Stimulated activated naive CD4-positive, alpha-beta T cell (primary cell): Measurements from ENCODE around the gene LDLRAP1.
"Not testable (repeated sequence)": the region's sequence is repeated elsewhere in the genome, so short reads cannot be mapped to it uniquely, and the experiment has no call there.

Experiments used
- DNase-seq, 6 experiments: peaks; one replicate each; lab custom pipeline; 2025; lab: John Stamatoyannopoulos, UW

The LDLRAP1 gene

DNA sequence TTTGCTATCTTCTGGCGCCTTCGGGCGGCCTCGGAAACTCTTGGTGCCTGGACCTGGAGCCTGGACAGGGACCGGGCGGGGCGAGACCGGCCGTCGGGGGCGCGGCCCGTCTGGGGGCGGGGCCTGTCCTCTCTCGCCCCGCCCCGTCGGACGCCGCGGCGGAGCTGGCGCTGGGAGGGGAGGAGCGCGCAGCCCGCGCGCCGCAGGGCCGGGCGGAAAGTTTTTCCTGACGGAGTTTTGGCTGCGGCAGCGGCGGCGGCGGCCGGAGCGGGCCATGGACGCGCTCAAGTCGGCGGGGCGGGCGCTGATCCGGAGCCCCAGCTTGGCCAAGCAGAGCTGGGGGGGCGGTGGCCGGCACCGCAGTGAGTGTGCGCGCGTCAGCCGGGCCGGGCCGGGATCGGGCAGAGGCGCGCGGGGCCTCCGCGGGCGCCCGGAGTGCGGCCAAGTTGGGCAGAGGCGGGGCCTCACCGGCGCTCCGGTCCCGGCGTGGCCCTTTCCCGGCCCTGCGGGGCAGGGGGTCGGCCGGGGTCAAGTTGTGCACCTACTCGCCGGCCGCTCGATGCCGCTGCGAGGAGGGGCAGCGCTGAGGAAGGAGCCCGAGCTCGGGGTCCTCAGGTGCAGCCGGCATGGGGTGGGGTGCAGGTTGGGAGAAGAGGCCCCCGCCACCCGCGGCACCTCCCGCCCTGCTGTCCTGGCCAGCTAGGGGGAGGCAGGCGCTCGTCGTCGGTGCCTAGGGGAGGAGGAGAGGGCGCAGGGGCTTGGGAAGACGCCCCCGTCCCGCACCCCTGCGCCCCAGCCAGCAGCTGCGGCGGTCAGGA lies at the start of gene LDLRAP1:
Gene LDLRAP1, plus strand, starts transcription at position 182 of the 818 bp plus-strand sequence. Its CDS starts 93 bp downstream, at position 275.
- peak in 5 of 6 experiments; percentile 18 to 54 (median 42) for DNase-seq

GRCh38 chr1:25494952-25495351 lies 48.5 kb upstream of the LDLRAP1 start:
- no peak for DNase-seq

GRCh38 chr1:25500694-25501093 lies 42.7 kb upstream of the LDLRAP1 start:
- no peak for DNase-seq

DNA sequence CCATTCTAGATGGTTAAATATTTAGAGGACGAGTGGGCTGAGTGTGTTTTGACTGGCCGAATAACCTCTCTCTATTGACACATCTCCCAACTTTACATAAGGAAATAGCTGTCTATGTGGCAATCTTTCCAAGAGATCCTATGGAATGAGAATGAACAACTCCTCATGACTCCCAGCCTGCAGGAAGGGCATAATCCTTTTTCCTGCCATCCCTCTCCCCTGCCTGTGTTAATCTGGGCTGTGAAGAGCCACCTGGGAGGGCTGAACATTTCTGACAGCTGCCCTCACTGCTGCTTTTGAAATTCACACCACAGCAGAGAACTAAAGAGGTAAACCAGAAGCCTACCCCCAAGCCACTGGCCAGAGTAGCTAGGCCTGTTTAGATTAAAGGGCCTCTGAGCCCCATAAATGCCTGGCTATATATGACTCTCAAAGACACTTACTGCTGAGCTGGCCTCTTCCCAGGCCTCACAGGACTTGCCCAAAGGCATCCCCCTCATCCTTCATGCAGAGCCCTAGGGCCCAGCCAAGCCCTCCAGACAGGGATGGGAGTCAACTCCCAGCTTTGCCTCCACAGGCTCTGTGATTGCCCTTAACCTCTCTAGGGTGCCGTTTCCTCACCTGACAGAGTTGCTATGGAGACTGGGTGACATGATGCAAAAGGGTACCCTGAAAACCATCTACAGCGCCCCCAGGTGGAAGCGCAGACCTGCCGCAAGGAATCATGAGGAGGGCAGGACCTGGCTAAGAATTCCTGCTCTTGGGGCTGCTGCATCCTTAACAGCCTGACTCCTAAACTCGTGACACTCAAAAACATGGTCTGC lies 42.0 kb upstream of the LDLRAP1 start:
- DNase-seq, result no peak

GRCh38 chr1:25502957-25503356 lies 40.4 kb upstream of the LDLRAP1 start:
- DNase-seq, result no peak

GRCh38 chr1:25503551-25504426 lies 39.6 kb upstream of the LDLRAP1 start:
- DNase-seq, result peak; percentile 58 to 80 (median 68)

DNA sequence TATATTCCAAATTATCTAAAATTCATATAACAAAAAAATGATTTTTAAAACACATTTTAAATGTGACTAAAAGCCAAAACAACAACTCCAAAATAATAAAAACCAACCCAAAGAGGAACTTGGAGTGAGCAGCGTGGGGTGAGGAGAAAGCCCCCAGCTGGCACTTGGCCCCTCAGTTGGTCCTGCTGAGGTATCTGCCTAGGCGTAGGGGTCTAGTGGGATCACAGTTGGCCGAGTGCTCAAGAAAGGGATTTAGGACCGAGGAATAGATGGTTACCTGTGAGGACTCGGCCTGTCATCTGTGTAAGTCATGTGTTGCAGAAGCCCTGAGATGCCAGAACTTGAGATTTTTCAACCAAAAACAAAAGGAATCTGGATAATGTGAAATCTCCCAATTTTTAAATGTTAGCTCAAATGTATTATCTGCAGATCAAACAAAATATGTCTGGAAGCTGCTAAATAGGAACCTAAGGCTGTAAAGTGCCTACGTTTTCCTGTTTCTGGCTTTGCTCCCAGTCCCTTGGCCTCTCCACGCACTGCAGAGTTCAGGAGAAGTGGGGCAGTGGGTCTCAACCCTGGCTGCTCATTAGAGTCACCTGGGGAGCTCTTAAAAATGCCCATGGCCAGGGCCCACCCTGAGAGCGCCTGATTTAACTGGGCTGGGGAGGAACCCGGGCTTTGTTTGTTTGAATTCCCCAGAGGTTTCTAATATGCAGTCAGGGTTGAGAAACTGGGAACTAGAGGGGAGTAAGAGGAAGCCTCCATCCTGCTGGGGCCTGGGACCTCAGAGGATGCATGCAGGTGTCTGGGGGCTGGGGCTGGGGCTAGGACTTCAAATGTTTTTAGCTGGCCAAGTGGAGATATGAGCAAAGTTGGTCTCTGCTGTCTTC lies 38.5 kb upstream of the LDLRAP1 start:
- DNase-seq, result no peak

GRCh38 chr1:25505656-25506385 lies 37.6 kb upstream of the LDLRAP1 start:
- no peak for DNase-seq

DNA sequence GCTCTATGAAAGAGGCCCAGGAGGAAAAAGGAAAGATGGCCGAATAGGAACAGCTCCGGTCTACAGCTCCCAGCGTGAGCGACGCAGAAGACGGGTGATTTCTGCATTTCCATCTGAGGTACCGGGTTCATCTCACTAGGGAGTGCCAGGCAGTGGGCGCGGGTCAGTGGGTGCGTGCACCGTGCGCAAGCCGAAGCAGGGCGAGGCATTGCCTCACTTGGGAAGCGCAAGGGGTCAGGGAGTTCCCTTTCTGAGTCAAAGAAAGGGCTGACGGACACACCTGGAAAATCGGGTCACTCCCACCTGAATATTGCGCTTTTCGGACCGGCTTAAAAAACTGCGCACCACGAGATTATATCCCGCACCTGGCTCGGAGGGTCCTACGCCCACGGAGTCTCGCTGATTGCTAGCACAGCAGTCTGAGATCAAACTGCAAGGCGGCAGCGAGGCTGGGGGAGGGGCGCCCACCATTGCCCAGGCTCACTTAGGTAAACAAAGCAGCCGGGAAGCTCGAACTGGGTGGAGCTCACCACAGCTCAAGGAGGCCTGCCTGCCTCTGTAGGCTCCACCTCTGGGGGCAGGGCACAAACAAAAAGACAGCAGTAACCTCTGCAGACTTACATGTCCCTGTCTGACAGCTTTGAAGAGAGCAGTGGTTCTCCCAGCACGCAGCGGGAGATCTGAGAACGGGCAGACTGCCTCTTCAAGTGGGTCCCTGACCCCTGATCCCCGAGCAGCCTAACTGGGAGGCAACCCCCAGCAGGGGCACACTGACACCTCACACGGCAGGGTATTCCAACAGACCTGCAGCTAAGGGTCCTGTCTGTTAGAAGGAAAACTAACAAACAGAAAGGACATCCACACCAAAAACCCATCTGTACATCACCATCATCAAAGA lies 36.6 kb upstream of the LDLRAP1 start:
- DNase-seq, result not testable (repeated sequence)

GRCh38 chr1:25513666-25514065 lies 29.7 kb upstream of the LDLRAP1 start:
- DNase-seq, result no peak

DNA sequence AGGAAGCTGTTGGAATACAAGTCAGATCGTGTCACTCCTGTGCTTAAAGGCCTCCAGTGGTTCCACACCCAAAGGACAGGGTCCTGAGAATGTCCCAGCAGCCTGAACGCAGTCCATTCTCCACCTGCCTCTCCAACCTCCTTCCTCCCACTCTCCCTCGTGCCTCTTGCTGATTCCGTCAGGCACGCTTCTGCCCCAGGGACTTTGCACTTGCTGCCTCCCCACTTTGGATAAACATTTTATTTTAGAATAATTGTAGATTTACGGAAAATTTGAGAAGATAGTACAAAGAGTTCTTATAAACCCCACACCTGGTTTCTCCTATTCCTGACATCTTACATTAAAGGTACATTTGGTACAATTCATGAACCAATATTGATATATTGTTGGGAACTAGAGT lies 28.4 kb upstream of the LDLRAP1 start:
- DNase-seq, result no peak

- no peak for DNase-seq
These were observed 26.7 kb upstream of the LDLRAP1 start for GRCh38 chr1:25516686-25517085.

GRCh38 chr1:25517476-25518394 lies 25.7 kb upstream of the LDLRAP1 start:
- DNase-seq, result no peak

- no peak for DNase-seq
These were observed 23.8 kb upstream of the LDLRAP1 start for GRCh38 chr1:25519624-25520023.

DNA sequence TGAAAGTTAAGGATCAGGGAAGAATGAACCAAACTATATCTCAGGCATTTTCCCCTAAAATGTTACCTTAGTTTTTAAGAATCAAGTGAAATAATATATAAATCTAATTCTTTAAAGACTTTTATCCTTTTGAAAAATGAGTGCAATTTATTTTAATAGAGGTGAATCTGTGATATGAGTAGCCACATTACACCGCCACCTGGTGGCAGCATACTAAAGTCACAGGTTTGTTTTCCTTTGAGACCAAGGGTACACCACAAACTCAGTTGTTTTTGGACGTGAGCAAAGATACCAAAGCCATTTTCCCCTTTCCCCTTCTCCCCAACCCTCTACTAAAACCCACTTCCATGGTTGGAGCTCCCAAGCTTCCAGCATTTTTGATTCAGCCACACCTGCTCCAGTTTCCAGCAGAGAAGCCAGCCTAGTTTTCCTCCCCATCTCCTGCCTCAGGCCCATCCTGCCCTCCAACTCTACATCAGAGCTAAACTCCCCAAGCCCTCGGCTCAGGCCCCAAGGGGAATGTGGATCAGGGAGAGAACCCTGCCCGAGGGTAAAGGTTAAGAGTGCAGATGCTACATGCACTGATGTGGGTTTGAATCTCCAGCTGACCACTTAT lies 22.9 kb upstream of the LDLRAP1 start:
- peak; percentile 33 to 77 (median 62) for DNase-seq

DNA sequence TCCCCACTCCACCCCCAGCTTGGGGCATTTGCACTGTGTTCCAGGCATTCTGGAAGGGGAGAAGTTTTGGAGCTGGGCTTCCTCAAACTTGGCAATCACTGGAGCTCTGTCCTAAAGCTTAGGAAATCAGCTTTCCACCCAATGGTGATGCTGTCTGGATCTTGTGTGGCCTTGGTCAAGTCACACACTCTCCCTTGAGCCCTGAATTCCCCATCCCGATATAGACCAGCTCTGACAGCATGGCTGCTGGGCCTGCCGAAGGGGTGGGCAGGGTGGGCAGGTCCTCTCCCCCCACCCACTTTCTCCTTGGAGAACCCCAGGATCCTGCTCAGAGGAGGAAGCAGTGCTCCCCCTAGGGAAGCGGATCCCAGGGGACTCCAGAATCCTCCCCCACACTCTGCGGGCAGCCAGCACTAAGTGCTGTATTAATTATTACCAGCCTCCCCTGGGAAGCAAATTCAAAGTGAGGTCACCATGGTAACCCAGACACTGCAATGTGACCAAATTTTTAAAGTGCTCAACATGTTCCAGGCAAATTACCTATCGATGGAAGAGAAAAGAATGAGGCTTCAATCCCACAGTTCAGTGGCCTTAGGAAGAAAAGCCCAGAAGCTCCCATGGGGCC lies 21.3 kb upstream of the LDLRAP1 start:
- no peak for DNase-seq

GRCh38 chr1:25523542-25523941 lies 19.9 kb upstream of the LDLRAP1 start:
- peak in 1 of 6 experiments; percentile 15 for DNase-seq
